AG04450 (cell line): Measurements from ENCODE around the gene CHMP4B. TPM values are rescaled to one million over a fixed set of nuclear protein-coding genes. Genes with fewer than 3 reads are reported as not detected.

Source experiments
- CTCF ChIA-PET: fragments of 300-600, 350-600 bp; formaldehyde crosslinking; extraction: SDS; loops from one replicate; lab custom pipeline; 2022; ENCODE audit warnings: antibody characterized with exemption, inconsistent platforms; lab: Charles Lee
- POLR2A ChIA-PET: fragments of 350-600 bp; formaldehyde crosslinking; extraction: SDS; loops from one replicate; lab custom pipeline; 2021; ENCODE audit warnings: antibody characterized with exemption, inconsistent platforms; lab: Yijun Ruan, JAX
- DNase-seq: peaks from one replicate; pipeline ENCODE4 v3.0.0-alpha.2; 2011; ENCODE audit warnings: low read depth, low spot score
- H3K27ac ChIP-seq: one replicate; pipeline ENCODE4 v1.5.1; 2012; ENCODE audit warnings: low read depth, low read length, control low read depth
- H3K27me3 ChIP-seq: one replicate; pipeline ENCODE4 v1.6.0; 2012; ENCODE audit warnings: low read length; ENCODE audit not compliant: control insufficient read depth, insufficient read depth
- H3K4me3 ChIP-seq: 2 replicates; pipeline ENCODE4 v1.5.1; 2011; ENCODE audit warnings: mild to moderate bottlenecking, low read depth, low read length, control low read depth
- H3K9me3 ChIP-seq: 2 replicates; pipeline ENCODE4 v1.5.1; 2012; ENCODE audit warnings: low read length; ENCODE audit not compliant: control insufficient read depth, insufficient read depth
- polyA plus RNA-seq: library from polyadenylated mRNA; depleted of rRNA; stranded (reverse); fragments of >200 nt; gene quantifications from 2 replicates; pipeline ENCODE4 v1.2.3, GENCODE V29; 2011
- TF ChIP-seq, protein P1 (sequence below): IDR thresholded peaks from 2 replicates; pipeline ENCODE4 v1.5.1; 2011; ENCODE audit warnings: low read depth, low read length, control low read depth, inconsistent platforms

Gene CHMP4B
- polyA plus RNA-seq, 1 experiment: 97.4 TPM

DNA sequence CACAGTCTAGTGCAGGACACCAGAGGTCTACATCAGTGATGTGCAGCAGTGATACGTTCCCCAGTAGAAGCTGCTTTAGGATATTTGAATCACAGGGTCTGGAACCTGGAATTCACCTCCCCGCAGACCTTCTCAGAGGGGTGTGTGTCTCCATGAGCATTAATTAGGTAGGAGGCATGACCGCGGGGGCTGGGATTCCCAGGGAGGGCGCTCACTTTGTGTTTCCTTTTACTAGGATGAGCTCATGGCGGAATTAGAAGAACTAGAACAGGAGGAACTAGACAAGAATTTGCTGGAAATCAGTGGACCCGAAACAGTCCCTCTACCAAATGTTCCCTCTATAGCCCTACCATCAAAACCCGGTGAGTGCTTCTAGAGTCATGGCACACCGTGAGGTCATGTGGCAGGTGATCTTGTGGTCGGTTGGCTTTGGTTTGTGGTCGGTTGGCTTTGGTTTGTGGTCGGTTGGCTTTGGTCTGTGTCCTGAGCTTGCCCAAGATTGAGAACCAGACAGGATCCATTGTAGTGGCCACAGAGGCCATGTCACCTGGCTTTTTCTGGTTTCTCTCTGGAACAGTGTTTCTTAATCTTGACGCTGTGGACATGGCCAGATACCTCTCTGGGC is 40.8 kb downstream of the CHMP4B start:
- ChIA-PET POLR2A (no interaction called here), CTCF (interaction anchor here (1.2 kb wide), 1 partner anchor 11 kb away, joined by 5 read pairs; no protein-coding TSS in a partner anchor)
- no peak overlapping the region for H3K4me3 ChIP-seq
- H3K9me3 ChIP-seq: no peaks in the 10 kb centered on the region
- TF ChIP-seq, protein P1, sequence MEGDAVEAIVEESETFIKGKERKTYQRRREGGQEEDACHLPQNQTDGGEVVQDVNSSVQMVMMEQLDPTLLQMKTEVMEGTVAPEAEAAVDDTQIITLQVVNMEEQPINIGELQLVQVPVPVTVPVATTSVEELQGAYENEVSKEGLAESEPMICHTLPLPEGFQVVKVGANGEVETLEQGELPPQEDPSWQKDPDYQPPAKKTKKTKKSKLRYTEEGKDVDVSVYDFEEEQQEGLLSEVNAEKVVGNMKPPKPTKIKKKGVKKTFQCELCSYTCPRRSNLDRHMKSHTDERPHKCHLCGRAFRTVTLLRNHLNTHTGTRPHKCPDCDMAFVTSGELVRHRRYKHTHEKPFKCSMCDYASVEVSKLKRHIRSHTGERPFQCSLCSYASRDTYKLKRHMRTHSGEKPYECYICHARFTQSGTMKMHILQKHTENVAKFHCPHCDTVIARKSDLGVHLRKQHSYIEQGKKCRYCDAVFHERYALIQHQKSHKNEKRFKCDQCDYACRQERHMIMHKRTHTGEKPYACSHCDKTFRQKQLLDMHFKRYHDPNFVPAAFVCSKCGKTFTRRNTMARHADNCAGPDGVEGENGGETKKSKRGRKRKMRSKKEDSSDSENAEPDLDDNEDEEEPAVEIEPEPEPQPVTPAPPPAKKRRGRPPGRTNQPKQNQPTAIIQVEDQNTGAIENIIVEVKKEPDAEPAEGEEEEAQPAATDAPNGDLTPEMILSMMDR: no peak
- no peaks in the 10 kb centered on the region for H3K27me3 ChIP-seq
- no peak overlapping the region for H3K27ac ChIP-seq
- DNase-seq: no peak

DNA sequence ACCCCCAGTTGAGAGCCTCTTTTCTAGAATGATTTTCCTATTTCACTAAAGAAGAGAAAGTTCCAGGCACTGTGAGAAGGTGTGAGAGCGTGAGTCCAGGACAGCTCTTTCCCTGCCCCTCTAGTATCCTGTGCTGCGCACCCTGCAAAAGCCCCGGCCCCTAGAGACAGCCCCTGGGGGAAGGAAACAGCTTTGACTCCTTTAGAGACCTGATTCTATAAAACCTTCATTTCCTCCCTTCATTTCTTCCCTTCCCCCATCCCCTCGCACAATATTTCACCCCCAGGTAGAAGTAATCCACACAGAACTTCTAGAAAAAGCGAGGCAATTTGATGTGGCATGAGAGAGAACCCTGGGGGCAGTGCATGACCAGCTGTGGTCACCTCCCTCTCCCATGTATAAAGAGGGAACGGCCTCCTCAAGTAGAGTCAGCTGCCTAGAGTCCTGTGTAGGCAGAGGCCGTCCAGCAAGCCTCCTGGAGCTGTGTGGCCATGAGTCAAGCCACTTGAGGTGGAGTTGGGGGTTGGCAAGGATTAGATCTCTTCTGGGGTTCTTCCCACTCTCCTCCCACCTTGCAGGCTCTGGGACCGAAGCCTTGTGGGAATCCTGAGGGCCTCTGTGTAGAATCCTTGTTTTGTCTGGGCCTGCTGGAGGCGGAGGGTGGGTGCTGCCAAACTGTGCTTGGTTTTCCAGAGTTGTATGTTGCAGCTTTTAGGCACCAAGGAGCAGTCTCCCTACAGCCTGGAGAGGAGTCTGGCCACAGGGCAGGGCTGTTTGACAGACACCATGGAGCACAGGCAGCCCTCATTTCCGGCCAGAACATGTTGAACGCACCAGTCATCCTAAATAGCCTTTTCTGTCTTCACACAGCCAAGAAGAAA is 41.7 kb downstream of the CHMP4B start:
- no peak overlapping the region for H3K4me3 ChIP-seq
- no peak overlapping the region for H3K27ac ChIP-seq
- no peaks in the 10 kb centered on the region for H3K9me3 ChIP-seq
- no peak for DNase-seq
- POLR2A ChIA-PET: no interaction called here
- TF ChIP-seq, protein P1: no peak
- CTCF ChIA-PET: interaction anchor here (1.2 kb wide), 1 partner anchor 10 kb away, joined by 5 read pairs; no protein-coding TSS in a partner anchor
- H3K27me3 ChIP-seq: no peaks in the 10 kb centered on the region

DNA sequence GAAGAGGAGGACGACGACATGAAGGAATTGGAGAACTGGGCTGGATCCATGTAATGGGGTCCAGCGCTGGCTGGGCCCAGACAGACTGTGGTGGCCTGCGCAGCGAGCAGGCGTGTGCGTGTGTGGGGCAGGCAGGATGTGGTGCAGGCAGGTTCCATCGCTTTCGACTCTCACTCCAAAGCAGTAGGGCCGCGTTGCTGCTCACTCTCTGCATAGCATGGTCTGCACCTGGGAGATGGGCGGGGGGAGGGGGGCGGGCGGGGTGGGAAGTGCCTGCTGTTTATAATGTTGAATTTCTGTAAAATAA is 42.3 kb downstream of the CHMP4B start:
- no peak overlapping the region for H3K4me3 ChIP-seq
- no peaks in the 10 kb centered on the region for H3K9me3 ChIP-seq
- DNase-seq: no peak
- ChIA-PET CTCF (no interaction called here), POLR2A (no interaction called here)
- TF ChIP-seq, protein P1: no peak
- H3K27ac ChIP-seq: no peak overlapping the region
- no peaks in the 10 kb centered on the region for H3K27me3 ChIP-seq

DNA sequence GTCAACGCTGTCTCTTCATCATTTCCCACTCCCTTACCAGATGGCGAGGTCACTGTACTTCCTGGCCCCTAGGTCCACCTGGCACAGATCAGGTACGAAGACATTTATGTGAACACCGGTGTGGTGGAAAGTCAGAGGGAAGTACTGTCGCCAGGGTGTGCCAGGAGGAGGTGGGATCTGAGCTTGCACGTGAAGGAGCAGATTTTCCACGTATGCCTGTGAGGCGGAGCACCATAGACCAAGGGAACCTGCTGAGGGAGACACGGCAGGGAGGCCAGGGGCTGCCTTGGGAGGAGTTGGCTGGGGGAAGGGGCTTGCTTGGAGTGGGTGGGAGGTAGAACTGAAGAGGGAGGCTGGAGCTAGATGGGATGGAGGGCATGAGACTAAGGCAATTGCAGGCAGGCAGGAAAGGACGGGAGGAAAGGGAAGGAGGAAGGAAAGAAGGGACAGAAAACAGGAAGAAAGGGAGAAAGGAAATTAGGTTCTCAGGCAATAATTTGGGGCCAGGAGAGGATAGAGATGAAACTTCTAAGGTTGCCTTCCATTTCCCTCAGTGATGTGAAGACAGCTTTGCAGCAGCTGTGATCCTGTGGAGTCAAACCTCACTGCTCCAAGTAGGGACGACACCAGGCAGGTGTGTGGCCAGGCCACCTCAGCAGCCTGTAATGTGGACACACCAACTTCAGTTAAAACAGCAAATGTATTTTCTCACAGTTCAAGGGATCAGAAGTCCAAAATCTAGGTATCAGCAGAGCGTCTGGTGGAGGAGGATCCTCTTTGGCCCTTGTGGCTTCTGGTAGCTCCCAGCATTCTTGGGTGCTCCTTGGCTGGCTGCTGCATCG is 46.8 kb downstream of the CHMP4B start:
- Histone ChIP-seq H3K27me3 (no peaks in the 10 kb centered on the region), H3K9me3 (no peaks in the 10 kb centered on the region), H3K4me3 (no peak overlapping the region), H3K27ac (no peak overlapping the region)
- no peak for DNase-seq
- TF ChIP-seq, protein P1: no peak
- ChIA-PET CTCF (interaction anchor here (6.4 kb wide), 1 partner anchor 211 kb away, joined by 84 read pairs; no protein-coding TSS in a partner anchor), POLR2A (no interaction called here)
